GM18951 (cell line): ENCODE measurements around the gene ZNF485.
"Not testable (repeated sequence)": the region's sequence is repeated elsewhere in the genome, so short reads cannot be mapped to it uniquely, and the experiment has no call there.

Experiments used
- POLR2A ChIP-seq: IDR thresholded peaks from 4 replicates; pipeline ENCODE4 v1.6.1; 2011; ENCODE audit warnings: mild to moderate bottlenecking; ENCODE audit not compliant: insufficient read length, insufficient read depth; ENCODE audit errors: extremely low read depth
- in situ Hi-C: fragments of 300-500 bp; cut with MboI; formaldehyde crosslinking; loops from one replicate; pipeline ENCODE4 v1.12.0; 2022; ENCODE audit warnings: low sequenced_read_pairs, mixed read lengths, inconsistent platforms; ENCODE audit not compliant: unreplicated experiment

The ZNF485 gene

DNA sequence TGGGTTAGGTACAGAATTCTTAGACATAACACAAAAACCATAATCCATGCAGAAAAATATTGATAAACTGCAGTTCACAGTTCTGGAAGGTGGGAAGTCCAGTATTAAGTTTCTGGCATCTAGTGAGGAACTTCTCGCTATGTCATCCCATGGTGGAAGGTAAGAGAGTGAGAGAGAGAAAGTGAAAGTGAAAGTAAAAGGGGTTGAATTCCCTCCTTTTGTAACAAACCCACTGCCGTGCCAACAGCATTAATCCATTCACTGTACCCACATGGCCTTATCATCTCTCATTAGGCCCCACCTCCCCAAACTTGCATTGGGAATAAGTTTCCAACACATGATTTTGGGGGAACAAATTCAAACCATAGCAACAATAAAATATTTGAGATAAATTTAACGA lies 17.1 kb downstream of the ZNF485 start:
- TF ChIP-seq POLR2A = no peak
- in situ Hi-C loops = no loop called here

DNA sequence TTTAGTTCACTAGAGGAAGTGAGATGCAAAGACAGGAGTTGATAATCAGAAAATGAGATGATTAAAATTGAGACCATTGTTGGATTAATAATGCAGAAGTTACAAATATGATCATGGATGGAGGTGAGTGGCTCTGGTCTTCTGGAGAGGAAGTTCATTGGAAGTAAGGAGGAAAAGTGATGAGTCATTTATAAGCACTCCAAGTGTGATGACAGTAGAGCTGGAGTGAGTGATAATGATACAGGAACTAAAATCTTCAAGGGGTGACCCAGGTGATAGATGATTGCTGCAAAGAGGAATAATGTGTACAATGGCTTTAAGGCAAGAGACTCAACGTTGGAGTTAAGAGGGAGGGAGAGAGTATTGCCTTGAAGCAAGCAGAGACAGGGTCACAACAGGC lies 21.7 kb downstream of the ZNF485 start:
- in situ Hi-C loops = no loop called here
- TF ChIP-seq POLR2A = no peak

DNA sequence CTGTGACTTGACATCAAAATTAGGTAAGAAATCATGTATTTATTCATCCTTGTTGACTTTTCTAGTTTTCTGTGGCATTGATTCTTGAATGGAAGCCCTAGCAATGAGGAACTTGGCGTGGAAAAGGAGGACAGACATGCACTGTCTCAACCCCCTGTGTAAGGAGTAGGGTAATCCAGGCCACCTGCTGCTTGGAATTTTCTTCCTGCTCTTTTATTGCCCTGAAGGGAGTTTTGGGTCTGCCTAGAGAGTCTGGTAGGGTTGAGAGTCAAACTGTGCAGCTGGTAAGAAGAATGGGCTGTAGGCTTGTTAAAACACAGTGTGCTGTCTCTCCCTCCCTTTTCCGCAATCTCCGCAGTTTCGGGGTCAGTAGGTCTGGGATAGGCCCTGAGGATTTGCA lies 22.7 kb downstream of the ZNF485 start:
- TF ChIP-seq POLR2A = no peak
- in situ Hi-C loops = no loop called here

DNA sequence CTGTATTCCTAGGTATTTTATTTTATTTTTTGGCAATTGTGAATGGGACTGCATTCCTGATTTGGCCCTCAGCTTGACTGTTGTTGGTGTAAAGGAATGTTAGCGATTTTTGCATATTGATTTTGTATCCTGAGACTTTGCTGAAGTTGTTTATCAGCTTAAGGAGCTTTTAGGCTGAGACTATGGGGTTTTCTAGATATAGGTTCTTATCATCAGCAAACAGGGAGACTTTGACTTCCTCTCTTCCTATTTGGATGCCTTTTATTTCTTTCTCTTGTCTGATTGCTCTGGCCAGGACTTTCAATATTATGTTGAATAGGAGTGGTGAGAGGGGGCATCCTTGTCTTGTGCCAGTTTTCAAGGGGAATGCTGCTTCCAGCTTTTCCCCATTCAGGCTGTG lies 29.6 kb downstream of the ZNF485 start:
- in situ Hi-C loops = not testable (repeated sequence)

DNA sequence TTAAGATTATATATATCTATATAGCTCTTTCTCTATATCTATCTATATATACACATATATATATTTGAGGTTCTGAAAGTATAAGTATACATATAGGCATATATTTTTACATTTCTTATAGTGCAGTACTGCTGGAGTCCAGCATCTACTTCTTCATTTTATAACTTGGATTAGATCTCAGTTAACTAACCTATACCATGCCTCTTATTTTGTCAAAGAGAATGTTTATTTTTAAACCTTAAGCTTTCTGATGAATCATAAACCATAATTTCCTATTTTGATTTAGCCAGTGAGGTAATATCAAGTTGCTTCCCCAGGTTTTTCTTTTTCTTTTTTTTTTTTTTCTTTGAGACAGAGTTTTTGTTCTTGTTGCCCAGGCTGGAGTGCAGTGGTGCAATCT lies 34.4 kb downstream of the ZNF485 start:
- TF ChIP-seq POLR2A = no peak
- in situ Hi-C loops = no loop called here

DNA sequence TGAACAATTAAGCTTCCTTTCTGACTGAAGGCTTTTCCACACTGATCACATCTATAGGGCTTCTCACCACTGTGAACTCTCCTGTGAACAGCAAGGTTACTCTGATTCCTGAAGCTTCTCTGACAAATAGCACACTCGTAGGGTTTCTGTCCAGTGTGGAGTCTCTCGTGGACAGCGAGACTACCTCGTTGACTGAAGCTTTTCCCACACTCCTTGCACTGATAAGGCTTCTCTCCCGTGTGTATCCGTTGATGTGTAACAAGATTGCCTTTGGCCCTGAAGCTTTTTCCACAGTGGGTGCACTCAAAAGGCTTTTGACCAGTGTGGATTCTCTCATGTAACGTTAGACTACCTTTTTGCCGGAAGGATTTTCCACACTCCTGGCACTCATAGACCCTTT lies 38.0 kb downstream of the ZNF485 start:
- in situ Hi-C loops = no loop called here
- no peak for TF ChIP-seq POLR2A

DNA sequence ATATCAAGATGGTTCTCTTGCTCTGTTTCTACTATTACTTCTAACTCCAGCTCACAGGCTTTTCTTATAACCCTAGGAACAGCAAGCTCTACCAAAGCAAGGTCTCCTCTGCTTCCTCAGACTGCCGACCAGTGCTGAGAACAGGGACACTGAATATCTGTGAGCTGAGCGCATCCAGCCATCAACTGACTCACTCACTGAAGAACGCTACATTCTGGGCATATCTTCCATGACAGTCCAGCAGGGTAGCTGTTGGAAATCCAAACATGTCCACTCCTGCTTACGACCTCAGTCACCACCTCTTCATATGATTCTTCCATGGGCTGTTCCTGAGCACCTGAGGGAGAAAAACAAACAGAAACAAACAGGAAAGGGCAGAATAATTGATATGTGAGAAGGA lies 39.6 kb downstream of the ZNF485 start:
- in situ Hi-C loops = no loop called here
- TF ChIP-seq POLR2A = no peak

DNA sequence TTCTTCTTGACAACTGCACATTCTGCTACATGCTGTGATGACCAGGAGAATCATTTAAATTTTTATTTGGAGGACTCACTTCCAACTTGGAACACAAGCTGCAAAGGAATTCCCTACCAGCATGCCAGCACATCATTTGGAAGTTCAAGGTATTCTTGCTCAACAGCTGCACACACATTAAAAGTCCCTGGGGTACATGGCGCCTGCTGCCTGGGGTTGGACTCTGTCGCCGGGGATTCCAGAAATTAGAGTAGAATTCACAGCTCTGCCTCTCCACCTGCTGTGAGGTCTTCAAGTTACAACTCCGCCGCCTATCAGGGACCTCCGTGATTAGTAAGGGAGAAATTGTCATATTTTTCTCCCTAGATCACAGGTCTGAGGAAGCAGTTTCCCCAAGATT lies 41.3 kb downstream of the ZNF485 start:
- TF ChIP-seq POLR2A = no peak
- in situ Hi-C loops = no loop called here

DNA sequence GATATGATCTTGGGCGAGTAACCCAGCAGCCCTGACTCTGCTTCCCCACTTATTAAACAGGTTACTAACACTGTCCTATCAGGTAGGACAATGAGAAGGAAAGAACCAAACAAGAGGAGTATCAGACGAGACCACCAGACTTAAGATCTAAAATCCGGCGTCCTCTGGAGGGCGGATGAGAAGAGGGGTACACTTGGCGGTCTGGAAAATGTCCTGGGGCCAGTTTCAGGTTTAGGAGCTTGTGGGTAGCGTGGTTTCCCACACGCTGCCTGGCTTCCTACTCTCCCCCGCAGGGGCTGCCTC lies 41.8 kb downstream of the ZNF485 start:
- in situ Hi-C loops = no loop called here
- TF ChIP-seq POLR2A = no peak

DNA sequence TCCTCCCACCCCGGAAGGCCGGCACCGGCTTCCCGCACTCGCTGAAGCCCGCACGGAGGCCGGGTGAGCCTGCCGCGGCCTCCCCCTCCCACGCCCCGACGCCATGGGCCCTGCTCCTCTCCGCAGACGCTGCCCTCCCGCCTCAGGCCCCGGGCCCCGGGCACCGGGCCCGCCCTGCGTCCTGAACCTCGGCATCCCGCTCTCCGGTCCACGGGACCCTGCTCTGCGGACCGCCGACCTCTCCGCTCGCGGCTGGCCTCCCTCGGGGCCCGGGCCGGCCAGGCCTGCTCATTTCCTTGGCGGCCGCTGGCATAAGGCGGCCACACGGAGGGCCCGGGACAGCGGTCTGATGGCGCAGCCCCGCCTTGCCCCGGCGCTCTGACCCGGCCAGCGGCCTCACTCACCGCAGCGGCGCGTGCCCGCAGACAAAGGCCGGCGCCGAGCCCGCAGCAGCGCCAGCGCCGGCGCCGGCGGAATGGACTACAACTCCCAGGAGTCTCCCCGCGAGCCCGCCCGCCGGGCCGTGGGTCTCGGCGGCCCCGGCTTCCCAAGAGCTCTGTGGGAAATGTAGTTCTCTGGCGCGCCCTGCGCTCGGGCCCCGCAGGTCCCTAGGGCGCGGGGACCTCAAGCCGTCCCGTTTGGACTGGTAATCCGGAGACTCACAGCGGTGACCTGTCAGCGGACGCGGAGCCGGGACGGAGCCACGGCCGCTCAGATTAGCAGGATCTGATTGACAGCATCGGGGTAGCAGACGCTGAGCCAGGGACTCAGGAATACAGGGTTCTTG lies 42.4 kb downstream of the ZNF485 start, which contains the start of gene ZNF32:
Gene ZNF32 (minus strand): TSS at position 484 of the 787 bp plus-strand sequence. CDS start 2,748 bp downstream, outside the sequence.
- in situ Hi-C loops = no loop called here
- TF ChIP-seq POLR2A = peak; percentile 66

DNA sequence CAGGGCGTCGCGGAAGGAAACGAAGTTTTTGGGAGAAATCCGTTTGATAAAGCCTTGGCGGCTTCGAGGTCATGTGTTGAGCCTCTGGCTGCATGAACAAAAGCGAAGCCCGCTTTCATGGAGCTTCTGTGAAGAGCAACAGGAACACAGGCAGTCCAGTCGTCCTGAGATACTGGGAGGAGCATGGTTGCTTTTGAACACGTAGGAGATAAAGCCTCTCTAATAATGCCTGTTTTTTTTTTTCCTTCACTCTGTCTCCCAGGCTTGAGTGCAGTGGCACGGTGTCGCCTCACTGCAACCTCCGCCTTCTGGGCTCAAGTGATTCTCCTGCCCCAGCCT lies 42.9 kb downstream of the ZNF485 start:
- in situ Hi-C loops = no loop called here
- no peak for TF ChIP-seq POLR2A

DNA sequence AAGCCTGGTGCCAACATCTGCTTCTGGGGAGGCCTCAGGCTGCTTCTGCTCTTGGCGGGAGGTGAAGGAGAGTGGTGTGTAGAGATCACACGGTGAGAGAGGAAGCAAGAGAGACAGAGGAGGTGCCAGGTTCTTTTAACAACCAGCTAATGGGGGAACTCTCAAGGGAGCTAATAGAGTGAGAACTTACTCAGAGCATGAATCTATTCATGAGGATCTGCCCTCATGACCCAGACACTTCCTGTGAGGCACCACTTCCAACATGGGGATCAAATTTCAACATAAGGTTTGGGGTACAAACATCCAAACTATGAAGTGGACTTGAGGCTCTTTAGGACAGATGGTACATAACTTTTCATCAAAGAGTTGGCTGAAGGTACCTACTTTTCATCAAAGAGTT lies 47.5 kb downstream of the ZNF485 start:
- no peak for TF ChIP-seq POLR2A
- in situ Hi-C loops = loop anchor here (25.0 kb wide), 2 partner anchors 709 to 1209 kb away; no protein-coding TSS in a partner anchor

DNA sequence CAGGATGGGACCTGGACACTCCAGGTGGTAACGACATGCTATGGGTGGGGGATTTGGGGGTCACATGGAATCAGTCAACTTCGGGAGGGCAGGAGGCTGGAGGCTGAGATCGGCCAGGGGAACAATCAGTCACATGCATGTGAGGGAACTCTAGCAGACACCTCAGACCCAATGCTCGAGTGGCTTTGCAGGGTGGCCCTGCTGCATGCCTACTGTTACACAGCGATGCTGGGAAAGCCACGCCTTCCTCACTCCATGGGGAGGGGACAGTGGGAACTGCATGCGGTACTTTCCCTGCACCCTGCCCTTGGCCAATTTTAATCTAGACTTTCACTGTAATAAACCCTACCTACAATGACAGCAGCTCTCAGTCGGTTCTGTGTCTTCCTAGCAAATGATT lies 49.1 kb downstream of the ZNF485 start:
- no peak for TF ChIP-seq POLR2A
- in situ Hi-C loops = loop anchor here (25.0 kb wide), 2 partner anchors 707 to 1207 kb away; no protein-coding TSS in a partner anchor

DNA sequence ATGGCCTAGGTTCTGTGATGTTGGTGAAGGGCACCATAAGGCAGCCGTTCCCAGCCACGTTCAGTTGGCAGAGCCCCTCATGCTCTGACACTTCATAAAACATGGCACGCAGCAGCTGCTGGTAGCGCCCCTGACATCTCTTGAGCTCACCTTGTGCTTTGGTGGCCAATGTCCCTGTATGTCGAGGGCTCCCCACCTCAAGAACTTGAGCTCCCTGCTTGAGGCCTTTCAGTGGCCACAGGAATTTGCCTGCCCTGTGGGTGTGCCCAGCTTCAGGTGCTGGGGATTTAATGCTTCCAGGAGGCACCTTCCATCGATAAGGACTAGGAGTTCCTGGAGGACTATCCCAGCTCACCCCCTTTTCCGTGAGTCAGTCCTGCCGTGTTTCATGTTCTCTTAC lies 52.0 kb downstream of the ZNF485 start:
- no peak for TF ChIP-seq POLR2A
- in situ Hi-C loops = loop anchor here (25.0 kb wide), 2 partner anchors 704 to 1204 kb away; no protein-coding TSS in a partner anchor

DNA sequence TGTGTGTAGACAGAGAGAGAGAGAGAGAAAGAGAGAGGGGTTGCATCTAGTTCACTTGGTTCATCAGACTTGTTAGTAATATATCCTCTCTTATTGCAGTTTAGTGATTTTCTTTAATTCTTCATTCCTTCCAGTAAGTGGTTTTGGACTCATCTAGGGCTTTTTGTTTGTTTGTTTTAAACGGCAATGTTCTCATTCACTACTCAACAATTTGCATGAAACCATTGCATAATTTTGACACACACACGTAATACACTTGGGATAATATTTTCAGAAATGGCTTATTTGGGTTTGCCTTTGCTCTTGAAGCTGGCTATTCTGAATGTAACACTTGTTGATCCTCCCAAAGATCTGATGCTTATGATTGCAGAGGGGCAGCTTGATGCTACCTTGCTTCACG lies 58.8 kb downstream of the ZNF485 start:
- no peak for TF ChIP-seq POLR2A
- in situ Hi-C loops = loop anchor here (25.0 kb wide), 2 partner anchors 697 to 1197 kb away; no protein-coding TSS in a partner anchor
